K562 (cell line): Measurements from ENCODE around the gene GALNT12. TPM values are rescaled to one million over a fixed set of nuclear protein-coding genes. Genes with fewer than 3 reads are reported as not detected.

Source experiments
- ADNP ChIP-seq: fragments of 200-800 bp; sonication (Bioruptor generic); IDR thresholded peaks from 2 replicates; pipeline ENCODE4 v1.6.1; 2016; ENCODE audit warnings: missing genetic modification characterization, missing compliant biosample characterization
- CBFA2T3 ChIP-seq: fragments of 450-650 bp; IDR thresholded peaks from 2 replicates; pipeline ENCODE4 v1.6.1; 2017
- CTCF ChIP-seq, 3 experiments: IDR thresholded peaks in 2 of 3; conservative IDR thresholded peaks in 1 of 3; 2 replicates each; pipeline ENCODE4 v1.5.1; 2011 to 2012; ENCODE audit warnings: low read length in 3 of 3, mild to moderate bottlenecking in 3 of 3, control low read depth in 2 of 3, improper control_type of control experiment in 1 of 3, inconsistent platforms in 1 of 3, low read depth in 1 of 3, mixed read lengths in 1 of 3, moderate library complexity in 1 of 3; ENCODE audit not compliant: insufficient read depth in 2 of 3
- DACH1 ChIP-seq: fragments of 450-650 bp; IDR thresholded peaks from 2 replicates; pipeline ENCODE4 v1.6.1; 2018; ENCODE audit not compliant: partially characterized antibody
- ESRRB ChIP-seq: fragments of 250-450 bp; sonication (Bioruptor Pico); IDR thresholded peaks from 2 replicates; pipeline ENCODE4 v1.5.0; 2020; ENCODE audit warnings: mild to moderate bottlenecking, moderate library complexity, borderline replicate concordance
- MCM2 ChIP-seq: fragments of 450-650 bp; IDR thresholded peaks from 2 replicates; pipeline ENCODE4 v1.6.1; 2017; ENCODE audit warnings: low read depth, mild to moderate bottlenecking
- MTA2 ChIP-seq: fragments of 450-650 bp; IDR thresholded peaks from 2 replicates; pipeline ENCODE4 v1.6.1; 2016; ENCODE audit warnings: low read depth
- NCOA4 ChIP-seq: fragments of 450-650 bp; IDR thresholded peaks from 2 replicates; pipeline ENCODE4 v1.6.1; 2018; ENCODE audit warnings: mild to moderate bottlenecking; ENCODE audit not compliant: partially characterized antibody
- NR2C2 ChIP-seq, 2 experiments: fragments of 200-800 bp in 1 of 2; sonication (Bioruptor generic) in 1 of 2; sonication (generic) in 1 of 2; formaldehyde crosslinking in 1 of 2; IDR thresholded peaks; 2 replicates each; pipeline versions ENCODE4 v1.6.1 to v1.8.0; 2016 to 2022; ENCODE audit warnings: mild to moderate bottlenecking in 1 of 2, missing compliant biosample characterization in 1 of 2, missing genetic modification characterization in 1 of 2, missing genetic modification reagents in 1 of 2
- PHB ChIP-seq: fragments of 250-450 bp; sonication (Bioruptor Pico); IDR thresholded peaks from 2 replicates; pipeline ENCODE4 v1.5.0; 2021
- RCOR1 ChIP-seq, 2 experiments: IDR thresholded peaks; 2 replicates each; pipeline ENCODE4 v1.6.1; 2012; ENCODE audit warnings: low read depth in 2 of 2, low read length in 2 of 2, borderline replicate concordance in 1 of 2, improper control_type of control experiment in 1 of 2
- REST ChIP-seq, 2 experiments: fragments of 450-650 bp; formaldehyde crosslinking in 1 of 2; IDR thresholded peaks; 2 replicates each; pipeline versions ENCODE4 v1.4.0 to v1.6.1; 2014 to 2020; ENCODE audit warnings: mild to moderate bottlenecking in 2 of 2, borderline replicate concordance in 1 of 2, low read depth in 1 of 2
- RNF2 ChIP-seq: sonication (generic); IDR thresholded peaks from 2 replicates; pipeline ENCODE4 v1.6.1; 2016
- TEAD1 ChIP-seq, 2 experiments: fragments of 450-650 bp in 1 of 2; sonication (generic) in 1 of 2; formaldehyde crosslinking; IDR thresholded peaks; 2 replicates each; pipeline versions ENCODE4 v1.4.0 to v1.8.0; 2020 to 2022; ENCODE audit warnings: mild to moderate bottlenecking in 2 of 2, missing genetic modification reagents in 1 of 2
- ZFP36 ChIP-seq: fragments of 150-350 bp; IDR thresholded peaks from 2 replicates; pipeline ENCODE4 v1.6.1; 2018; ENCODE audit warnings: low read length, low read depth; ENCODE audit not compliant: partially characterized antibody
- ZNF766 ChIP-seq: fragments of 200-800 bp; sonication (Bioruptor generic); conservative IDR thresholded peaks from 2 replicates; pipeline ENCODE4 v1.6.1; 2016; ENCODE audit warnings: missing genetic modification characterization, missing compliant biosample characterization
- polyA plus RNA-seq, 8 experiments: library from polyadenylated mRNA; depleted of rRNA in 4 of 8; stranded (reverse) in 5 of 8; unstranded in 3 of 8; fragments of >200 nt; fragmentation: Nextera tagmentation in 2 of 8; fragmentation: Illumina TruSeq in 1 of 8; extraction: Ambion mirVana in 2 of 8; extraction: Trizol in 1 of 8; gene quantifications; 2 replicates each; pipeline versions ENCODE4 v1.2.1 to v1.2.3, GENCODE V29; 2011 to 2014; ENCODE audit warnings: inconsistent platforms in 1 of 8, missing spikeins in 1 of 8
- total RNA-seq, 7 experiments: library from RNA; depleted of rRNA in 6 of 7; stranded (reverse); fragments of >200 nt in 6 of 7; fragmentation: Illumina TruSeq in 2 of 7; extraction: Trizol in 2 of 7; gene quantifications; 2 replicates each; pipeline versions ENCODE4 v1.2.1 to v1.2.3, GENCODE V29; 2011 to 2021; ENCODE audit warnings: low replicate concordance in 1 of 7

Gene GALNT12
- total and polyA plus RNA-seq, 9 of the 15 experiments (the other 6 are each of a cell fraction or from before 2014, with no cell fraction given), result 29.7 to 82.9 (median 44.2) TPM

GRCh38 chr9:98861781-98862504 is 54.5 kb downstream of the GALNT12 start (continued):
- TF ChIP-seq CTCF (IDR thresholded peaks at IDR 0.05 in 2 of 3, conservative IDR thresholded peaks at IDR 0.05 in 1 of 3; ENCODE audit: insufficient read depth in 2 of 3, low read depth in 1 of 3, low read length in 3 of 3), result 0 out of 6 replicates have a peak, but pooled peaks of 1 of the 3 experiments have one; percentile 0
- no peak for TF ChIP-seq RNF2
- TF ChIP-seq REST (IDR thresholded peaks at IDR 0.05; ENCODE audit: borderline replicate concordance), result no peak
- TF ChIP-seq REST (CRISPR knock-in tag; IDR thresholded peaks at IDR 0.05; ENCODE audit: low read depth), result no peak
- TF ChIP-seq ADNP (tag), result no peak
- TF ChIP-seq CBFA2T3, result no peak
- TF ChIP-seq MTA2, result no peak
- TF ChIP-seq NR2C2 (CRISPR knock-in tag; IDR thresholded peaks at IDR 0.05), result no peak
- TF ChIP-seq NR2C2 (tag; IDR thresholded peaks at IDR 0.05), result peak; percentile 52; the same call in 1 of the 2 replicates
- TF ChIP-seq RCOR1 (IDR thresholded peaks at IDR 0.05; ENCODE audit: borderline replicate concordance in 1 of 2, low read depth in 2 of 2, low read length in 2 of 2), result no peak
- TF ChIP-seq MCM2, result no peak
- TF ChIP-seq DACH1, result no peak
- no peak for TF ChIP-seq TEAD1 (CRISPR knock-in tag; IDR thresholded peaks at IDR 0.05)
- TF ChIP-seq ZNF766 (CRISPR knock-in tag), result 0 out of 2 replicates have a peak, but pooled peaks have one; percentile 26
- TF ChIP-seq ESRRB, result no peak
- TF ChIP-seq ZFP36, result peak; percentile 49
- TF ChIP-seq PHB (CRISPR knock-in tag), result no peak
- no peak for TF ChIP-seq NCOA4
